Mucosa of descending colon (tissue), 3 donors: ENCODE results near the gene S100A2. TPM values are rescaled to one million over a fixed set of nuclear protein-coding genes. Genes with fewer than 3 reads are reported as not detected.

Experiments
- ATAC-seq: fragments of 200-7000 bp; cut with Tn5 transposase; one replicate; pipeline ENCODE4 v1.9.1; 2020; ENCODE audit warnings: mild to moderate bottlenecking, moderate library complexity
- DNase-seq, 3 donors: peaks; one replicate each; pipeline ENCODE4 v3.0.0-alpha.2; 2020
- H3K36me3 ChIP-seq: fragments of 200-600 bp; one replicate; pipeline ENCODE4 v1.8.0; 2021; ENCODE audit warnings: low read depth, mild to moderate bottlenecking
- H3K4me1 ChIP-seq: fragments of 200-600 bp; one replicate; pipeline ENCODE4 v1.8.0; 2021; ENCODE audit warnings: low read depth, mild to moderate bottlenecking
- H3K4me3 ChIP-seq: fragments of 200-600 bp; one replicate; pipeline ENCODE4 v1.8.0; 2021; ENCODE audit warnings: mild to moderate bottlenecking
- H3K9me3 ChIP-seq: fragments of 200-600 bp; one replicate; pipeline ENCODE4 v1.8.0; 2021; ENCODE audit warnings: mild to moderate bottlenecking
- intact Hi-C, 2 donors: fragments of 100-400 bp; cut with DNase I in 1 of 2; cut with micrococcal nuclease in 1 of 2; formaldehyde crosslinking; loops; one replicate each; pipeline versions ENCODE4 v1.11.0 to v1.11.1; 2022; cut with DNase I, micrococcal nuclease
- total RNA-seq, 3 donors: library from RNA; stranded (reverse); fragmentation: NEBNext Ultra II Directional in 2 of 3; extraction: Animal tissue kit (Norgen Biotek cat#: 25700) in 2 of 3; gene quantifications; one replicate each; pipeline versions ENCODE4 v1.2.1 to v1.2.4, GENCODE V29; 2021 to 2023
- TF ChIP-seq, protein P1 (sequence below): fragments of 200-600 bp; IDR thresholded peaks from one replicate; pipeline ENCODE4 v1.8.0; 2022; ENCODE audit warnings: antibody characterized with exemption, mild to moderate bottlenecking
- donor health status: DM: no; HTN: no; CAD: no; lungs with moderate emphysema.
- donor health status: DM: no; HTN: no; CAD: no.
- donor health status: DM: no; HTN: yes; CAD: no.

Gene S100A2
- total RNA-seq, 3 donors from 2014 or later = 1.3 to 1.9 TPM; not detected in 1

GRCh38 chr1:153602749-153603148 is 37.1 kb upstream of the S100A2 start:
- no peaks in the 10 kb centered on the region for H3K4me1 ChIP-seq
- intact Hi-C loops = no loop called here
- no peaks in the 10 kb centered on the region for H3K36me3 ChIP-seq
- no peak overlapping the region for H3K4me3 ChIP-seq
- DNase-seq (no peak), ATAC-seq (no peak)
- TF ChIP-seq, protein P1, sequence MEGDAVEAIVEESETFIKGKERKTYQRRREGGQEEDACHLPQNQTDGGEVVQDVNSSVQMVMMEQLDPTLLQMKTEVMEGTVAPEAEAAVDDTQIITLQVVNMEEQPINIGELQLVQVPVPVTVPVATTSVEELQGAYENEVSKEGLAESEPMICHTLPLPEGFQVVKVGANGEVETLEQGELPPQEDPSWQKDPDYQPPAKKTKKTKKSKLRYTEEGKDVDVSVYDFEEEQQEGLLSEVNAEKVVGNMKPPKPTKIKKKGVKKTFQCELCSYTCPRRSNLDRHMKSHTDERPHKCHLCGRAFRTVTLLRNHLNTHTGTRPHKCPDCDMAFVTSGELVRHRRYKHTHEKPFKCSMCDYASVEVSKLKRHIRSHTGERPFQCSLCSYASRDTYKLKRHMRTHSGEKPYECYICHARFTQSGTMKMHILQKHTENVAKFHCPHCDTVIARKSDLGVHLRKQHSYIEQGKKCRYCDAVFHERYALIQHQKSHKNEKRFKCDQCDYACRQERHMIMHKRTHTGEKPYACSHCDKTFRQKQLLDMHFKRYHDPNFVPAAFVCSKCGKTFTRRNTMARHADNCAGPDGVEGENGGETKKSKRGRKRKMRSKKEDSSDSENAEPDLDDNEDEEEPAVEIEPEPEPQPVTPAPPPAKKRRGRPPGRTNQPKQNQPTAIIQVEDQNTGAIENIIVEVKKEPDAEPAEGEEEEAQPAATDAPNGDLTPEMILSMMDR = no peak
- H3K9me3 ChIP-seq = no peaks in the 10 kb centered on the region

- no peaks in the 10 kb centered on the region for H3K9me3 ChIP-seq
- DNase-seq (no peak), ATAC-seq (no peak)
- no peaks in the 10 kb centered on the region for H3K36me3 ChIP-seq
- H3K4me3 ChIP-seq = no peak overlapping the region
- TF ChIP-seq, protein P1 = no peak
- H3K4me1 ChIP-seq = no peaks in the 10 kb centered on the region
- intact Hi-C loops = no loop called here
Measured at GRCh38 chr1:153599847-153600246, 34.2 kb upstream of the S100A2 start.

DNA sequence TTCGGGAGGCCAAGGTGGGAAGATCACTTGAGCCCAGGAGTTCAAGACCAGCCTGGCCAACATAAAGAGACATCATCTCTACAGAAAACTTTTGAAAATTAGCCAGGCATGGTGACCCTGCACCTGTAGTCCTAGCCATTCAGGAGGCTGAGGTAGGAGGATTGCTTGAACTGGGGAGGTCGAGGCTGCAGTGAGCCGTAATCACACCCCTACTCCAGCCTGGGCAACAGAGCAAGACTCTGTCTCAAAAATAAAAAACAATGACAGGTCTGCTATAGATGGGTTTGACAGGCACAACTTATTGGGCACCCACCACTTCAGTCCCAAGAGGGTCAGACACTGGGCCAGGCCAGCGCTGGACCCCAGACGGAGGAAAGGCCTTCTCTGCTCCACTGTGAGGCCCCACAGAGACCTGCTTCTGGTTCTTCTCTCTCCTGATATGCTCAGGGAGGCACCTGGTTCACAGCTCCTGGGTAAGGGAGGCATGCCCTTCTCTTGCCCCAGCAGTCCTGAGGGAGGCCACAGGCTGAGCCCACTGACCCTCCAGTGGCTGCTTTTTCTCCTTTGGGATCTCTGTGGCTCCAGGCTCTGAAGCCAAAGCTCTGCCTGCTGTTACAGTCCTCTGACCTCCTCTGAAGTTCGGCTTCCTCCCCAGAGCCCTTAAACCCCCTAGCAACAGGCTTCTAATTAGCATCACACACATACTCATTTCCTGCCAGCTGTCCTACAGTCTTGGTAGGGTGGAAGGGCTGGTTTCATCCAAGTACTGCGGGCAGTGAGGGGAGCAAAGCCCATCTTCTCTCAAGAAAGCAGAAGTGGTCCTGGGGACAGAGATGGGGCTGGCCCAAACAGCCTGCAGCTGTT is 32.9 kb upstream of the S100A2 start:
- no peak for DNase-seq

DNA sequence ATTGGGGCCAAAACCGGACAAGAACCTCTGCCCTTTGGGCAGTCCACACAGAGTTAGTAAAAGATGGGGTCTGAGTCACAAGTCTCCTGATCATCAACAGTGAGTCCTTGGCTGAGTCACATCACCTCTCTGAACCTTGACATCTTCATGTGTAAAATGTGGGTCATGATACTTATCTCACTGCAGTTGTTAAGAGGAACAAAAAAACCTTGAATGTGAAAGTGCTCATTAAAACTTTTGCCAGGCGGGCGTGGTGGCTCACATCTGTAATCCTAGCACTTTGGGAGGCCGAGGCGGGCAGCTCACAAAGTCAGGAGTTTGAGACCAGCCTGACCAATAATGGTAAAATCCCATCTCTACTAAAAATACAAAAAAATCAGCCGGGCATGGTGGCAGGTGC is 31.6 kb upstream of the S100A2 start:
- intact Hi-C loops = no loop called here
- ATAC-seq (peak; percentile 90), DNase-seq (no peak)
- no peaks in the 10 kb centered on the region for H3K4me1 ChIP-seq
- no peaks in the 10 kb centered on the region for H3K9me3 ChIP-seq
- no peaks in the 10 kb centered on the region for H3K36me3 ChIP-seq
- no peak overlapping the region for H3K4me3 ChIP-seq
- TF ChIP-seq, protein P1 = no peak

More for the DNA sequence above, 32.9 kb upstream of the S100A2 start:
- Histone ChIP-seq H3K9me3 (no peaks in the 10 kb centered on the region), H3K4me3 (no peak overlapping the region), H3K36me3 (no peaks in the 10 kb centered on the region), H3K4me1 (no peaks in the 10 kb centered on the region)
- peak; percentile 67 for ATAC-seq
- intact Hi-C loops = no loop called here
- TF ChIP-seq, protein P1 = no peak

GRCh38 chr1:153592748-153593147 is 27.1 kb upstream of the S100A2 start:
- ATAC-seq = no peak
- DNase-seq = no peak
- TF ChIP-seq, protein P1 = no peak
- Histone ChIP-seq H3K36me3 (no peaks in the 10 kb centered on the region), H3K4me3 (no peak overlapping the region), H3K4me1 (no peaks in the 10 kb centered on the region), H3K9me3 (no peaks in the 10 kb centered on the region)
- intact Hi-C loops = no loop called here
